Stimulated activated CD8-positive, alpha-beta memory T cell treated with anti-CD3 and anti-CD28 coated beads, Interleukin-4, amount 100 ng/mL, for 1 hour (primary cell): ENCODE measurements around the gene RBBP4.
"Not testable (repeated sequence)": the region's sequence is repeated elsewhere in the genome, so short reads cannot be mapped to it uniquely, and the experiment has no call there.

Experiments
- DNase-seq, 2 donors: peaks; one replicate each; pipeline ENCODE4 v3.0.0-alpha.2; 2020; ENCODE audit warnings: low read depth in 2 of 2, low spot score in 1 of 2

RBBP4 gene

DNA sequence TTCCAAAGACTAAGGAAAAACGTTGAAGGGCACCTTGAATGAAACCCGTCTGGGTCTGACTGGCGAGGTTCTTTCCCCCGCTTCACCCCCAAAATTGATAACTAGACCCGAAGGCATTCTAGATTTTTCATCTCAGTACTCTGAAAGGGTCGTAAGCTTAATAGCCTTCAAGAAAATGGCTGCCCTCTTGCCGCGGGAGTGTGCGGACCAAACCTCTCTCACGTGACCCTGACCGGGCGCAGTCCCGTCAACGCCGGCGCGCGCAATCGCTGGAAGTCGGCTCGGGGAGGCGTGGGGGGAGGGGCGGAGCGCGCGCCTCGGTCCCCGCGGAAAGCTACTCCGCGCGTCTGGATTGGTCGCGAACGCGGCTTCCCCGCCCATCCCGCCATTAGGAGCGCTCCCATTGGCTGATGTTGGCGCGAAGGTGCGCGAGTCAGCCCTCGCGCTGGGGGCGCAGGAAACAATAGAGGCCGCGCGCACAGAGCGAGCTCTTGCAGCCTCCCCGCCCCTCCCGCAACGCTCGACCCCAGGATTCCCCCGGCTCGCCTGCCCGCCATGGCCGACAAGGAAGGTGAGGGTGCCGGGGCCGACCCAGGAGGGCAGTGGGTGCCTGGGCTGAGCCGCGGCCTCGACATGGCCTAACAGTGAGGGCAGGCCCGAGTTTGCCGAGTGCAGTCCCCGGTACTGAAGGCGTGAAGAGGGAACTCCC, at the start of gene RBBP4:
TSS of gene RBBP4 (plus strand) at position 457 of the 709 bp plus-strand sequence. CDS start at position 556, 99 bp downstream.
- DNase-seq = peak; percentile 97

DNA sequence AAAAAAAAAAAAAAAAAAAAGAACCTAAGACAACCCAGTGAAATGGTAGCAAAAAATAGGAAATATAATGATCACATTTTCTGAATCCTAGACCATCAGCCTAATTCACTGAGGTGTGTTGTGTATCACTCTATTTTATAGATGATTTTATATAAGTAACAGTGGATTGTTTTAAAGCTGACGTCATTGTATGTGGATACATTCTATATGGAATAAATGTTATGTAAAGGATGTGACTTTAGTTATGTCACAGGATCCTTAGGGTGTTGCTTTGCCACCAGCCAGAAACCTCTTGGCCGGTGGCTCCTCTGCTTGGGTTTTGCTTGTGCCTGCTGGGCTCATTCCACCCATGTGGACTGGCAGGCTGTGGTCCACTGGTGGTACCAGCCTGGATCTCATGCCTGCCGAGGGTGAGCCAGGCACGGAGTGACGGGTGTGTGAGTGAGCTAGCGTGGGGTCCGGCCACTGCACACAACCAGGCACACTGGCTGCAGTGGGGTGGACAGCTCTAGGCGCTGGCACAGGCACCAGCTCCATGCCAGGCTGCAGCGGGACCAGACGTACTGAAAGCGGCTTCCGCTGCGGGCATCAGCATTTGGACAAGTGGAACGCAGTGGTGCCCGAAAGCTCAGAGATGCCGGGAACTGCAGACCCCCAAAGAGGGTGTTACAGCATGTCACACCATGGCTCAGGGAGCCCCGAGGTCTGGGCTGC, 45.1 kb upstream of the RBBP4 start:
- DNase-seq = no peak

DNA sequence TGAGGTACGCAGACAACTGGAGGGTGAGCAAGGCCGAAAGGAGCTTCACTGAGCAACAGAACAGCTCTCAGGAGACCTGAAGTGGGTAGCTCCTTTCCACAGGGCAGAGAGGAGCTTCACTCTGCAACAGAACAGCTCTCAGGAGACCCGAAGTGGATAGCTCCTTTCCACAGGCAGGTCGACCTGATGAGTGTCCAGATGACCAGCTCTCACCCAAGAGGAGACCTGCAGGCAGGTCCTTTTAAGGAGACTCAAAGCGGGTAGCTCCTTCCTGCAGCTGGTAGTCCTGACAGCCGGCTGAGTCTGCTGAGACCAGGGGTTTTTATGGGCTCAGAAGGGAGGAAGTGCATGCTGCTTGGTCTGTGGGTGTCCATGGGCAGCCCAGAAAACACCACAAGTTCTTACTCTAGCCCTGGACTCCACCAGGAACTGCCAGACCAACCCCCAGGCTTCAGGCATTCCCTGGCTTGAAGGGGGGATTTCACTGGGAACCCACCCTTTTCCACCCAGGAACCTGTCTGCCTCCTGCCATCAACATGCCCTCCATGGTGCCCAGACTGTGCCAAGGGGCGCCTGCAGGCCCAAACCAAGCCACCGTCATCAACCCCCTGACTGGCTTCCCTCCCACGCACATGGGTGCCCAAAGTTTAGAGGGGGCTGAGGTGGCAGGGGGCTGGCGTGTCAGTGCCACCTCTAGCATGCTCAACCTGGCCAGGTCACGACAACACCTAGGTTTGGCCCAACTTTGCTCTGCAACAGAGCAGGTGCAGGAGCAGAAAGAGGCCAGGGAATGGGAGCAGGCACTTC, 44.2 kb upstream of the RBBP4 start:
- no peak for DNase-seq

DNA sequence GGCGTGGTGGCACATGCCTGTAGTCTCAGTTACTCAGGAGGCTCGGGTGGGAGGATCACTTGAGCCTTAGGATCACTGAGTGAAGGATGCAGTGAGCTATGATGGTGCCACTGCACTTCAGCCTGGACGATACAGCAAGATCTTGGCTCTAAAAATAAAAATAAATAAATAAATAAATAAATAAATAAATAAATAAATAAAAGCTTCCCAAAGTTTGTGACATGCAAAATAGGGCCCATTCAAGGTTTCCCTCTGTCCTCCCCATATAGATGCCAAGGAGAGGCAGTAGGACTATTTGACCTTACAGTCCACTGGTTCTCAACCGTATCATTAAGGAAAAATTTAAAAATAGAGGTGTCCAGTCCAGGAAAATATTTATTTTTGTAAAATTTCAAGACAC, 41.8 kb upstream of the RBBP4 start:
- no peak for DNase-seq

DNA sequence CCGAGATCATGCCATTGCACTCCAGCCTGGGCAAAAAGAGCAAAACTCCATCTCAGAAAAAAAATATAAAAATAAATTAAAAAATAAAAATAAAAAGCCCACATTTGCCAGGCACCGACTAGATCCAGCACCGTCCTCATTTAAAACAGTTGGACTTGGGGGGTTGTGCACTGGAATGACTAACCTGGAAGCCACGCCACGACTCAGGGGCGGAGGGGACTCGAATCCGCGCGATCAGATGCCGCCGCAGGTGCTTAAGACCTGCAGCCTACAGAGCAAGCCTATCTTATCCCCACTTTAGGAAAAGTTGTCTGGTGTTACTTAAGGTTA, 39.2 kb upstream of the RBBP4 start:
- no peak for DNase-seq

DNA sequence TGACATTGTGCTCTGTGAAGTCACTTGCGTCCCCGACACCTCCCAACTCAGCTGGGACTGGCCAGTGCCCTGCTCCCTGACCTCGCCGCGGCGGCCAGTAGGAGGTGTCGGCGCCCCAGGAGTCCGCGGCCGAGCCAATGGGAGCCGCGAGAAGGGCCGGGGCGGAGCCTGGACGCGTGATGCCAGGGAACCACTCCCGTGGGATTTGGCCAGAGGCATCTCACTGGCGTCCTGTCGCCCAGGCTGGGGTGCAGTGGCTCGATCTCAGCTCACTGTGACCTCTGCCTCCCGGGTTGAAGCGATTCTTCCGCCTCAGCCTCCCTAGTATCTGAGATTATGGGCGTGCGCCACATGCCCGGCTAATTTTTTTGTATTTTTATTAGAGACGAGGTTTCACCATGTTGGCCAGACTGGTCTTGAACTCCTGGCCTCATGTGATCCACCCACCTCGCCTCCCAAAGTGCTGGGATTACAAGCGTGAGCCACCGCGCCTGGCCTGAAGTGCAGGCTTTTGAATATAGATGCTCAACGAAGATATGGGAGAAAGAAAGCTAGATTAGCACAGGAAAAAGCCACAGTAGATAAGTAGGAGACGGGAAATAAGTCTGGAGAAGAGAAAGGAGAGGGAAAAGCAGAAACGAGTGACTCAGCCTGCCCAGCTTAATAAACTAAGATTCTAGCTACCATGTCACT, 38.7 kb upstream of the RBBP4 start:
- DNase-seq = peak; percentile 4 to 8

DNA sequence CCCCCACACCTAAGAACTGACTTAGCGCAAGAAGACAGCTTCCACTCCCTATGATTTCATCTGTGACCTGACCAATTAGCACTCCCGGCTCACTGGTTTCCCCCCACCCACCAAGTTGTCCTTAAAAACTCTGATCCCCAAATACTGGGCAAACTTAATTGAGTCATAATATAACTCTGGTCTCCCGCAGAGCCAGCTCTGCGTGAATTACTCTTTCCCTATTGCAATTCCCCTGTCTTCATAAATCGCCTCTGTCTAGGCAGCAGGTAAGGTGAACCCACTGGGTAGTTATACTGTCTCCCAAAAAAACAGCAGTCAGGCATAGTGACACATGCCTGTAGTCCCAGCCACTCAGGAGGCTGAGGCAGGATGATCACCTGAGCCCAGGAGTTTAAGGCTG, 37.5 kb upstream of the RBBP4 start:
- DNase-seq = no peak

DNA sequence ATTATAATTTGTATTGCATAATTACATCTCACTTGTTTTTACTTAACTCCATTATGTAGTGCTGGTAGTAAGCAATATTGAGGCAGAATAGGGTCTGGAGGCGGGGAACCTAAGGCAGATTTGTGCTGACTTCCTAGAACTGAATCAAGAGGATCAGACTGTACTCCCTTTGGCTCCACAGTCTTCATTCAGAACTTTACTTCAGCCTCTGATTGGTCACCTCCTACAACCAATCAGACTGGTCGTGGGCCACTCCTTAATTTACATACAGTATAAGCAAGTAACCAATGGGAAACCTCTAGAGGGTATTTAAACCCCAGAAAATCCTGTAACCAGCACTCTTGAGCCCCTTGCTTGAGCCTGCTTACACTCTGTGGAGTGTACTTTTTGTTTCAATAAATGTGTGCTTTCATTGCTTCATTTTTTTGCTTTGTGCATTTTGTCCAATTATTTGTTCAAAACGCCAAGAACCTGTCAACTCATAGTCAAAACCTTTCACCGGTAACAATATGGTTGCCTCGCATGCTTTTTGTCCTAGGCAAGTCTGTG, 32.3 kb upstream of the RBBP4 start:
- no peak for DNase-seq

DNA sequence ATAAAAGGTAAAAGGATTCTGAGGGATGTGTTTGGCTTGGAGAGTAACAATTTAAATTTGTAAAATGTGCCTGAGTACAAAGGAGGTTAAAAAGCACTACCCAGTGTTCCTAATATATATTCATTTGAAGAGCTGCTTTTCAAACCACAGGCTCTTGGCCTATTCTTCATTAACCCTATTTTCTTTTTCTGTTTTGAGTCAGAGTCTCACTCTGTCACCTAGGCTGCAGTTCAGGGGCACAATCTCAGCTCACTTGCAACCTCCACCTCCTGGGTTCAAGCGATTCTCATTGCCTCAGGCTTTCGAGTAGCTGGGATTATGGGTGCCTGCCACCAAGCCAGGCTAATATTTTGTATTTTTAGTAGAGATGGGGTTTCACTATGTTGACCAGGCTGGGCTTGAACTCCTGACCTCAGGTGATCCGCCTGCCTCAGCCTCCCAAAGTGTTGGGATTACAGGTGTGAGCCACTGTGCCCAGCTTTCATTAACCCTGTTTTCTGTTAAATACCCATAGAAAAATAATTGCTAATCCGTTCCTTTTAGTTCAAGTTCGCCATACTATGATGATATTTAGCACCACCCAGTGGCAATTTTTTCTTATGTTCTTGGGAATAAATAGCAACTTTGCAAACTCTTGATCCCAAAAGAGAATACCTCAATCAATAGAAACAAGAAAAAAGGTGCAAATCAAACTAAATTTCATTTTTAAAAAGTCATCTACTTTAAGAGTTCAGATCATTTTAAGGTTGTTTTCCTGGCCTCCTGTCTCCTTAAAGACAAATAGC, 31.1 kb upstream of the RBBP4 start:
- no peak for DNase-seq

DNA sequence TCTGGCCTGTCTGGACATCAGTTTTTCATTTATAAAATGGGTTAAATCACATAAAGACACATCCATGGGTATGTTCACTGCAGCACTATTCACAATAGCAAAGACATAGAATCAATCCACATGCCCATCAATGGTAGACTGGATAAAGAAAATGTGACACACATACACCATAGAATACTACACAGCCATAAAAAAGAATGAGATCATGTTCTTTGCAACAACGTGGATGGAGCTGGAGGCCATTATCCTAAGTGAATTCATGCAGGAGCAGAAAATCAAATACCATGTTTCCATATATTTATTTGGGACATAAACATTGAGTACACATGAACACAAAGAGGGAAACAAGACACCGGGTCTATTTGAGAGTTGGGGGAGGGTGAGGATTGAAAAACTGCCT, 28.8 kb upstream of the RBBP4 start:
- no peak for DNase-seq

DNA sequence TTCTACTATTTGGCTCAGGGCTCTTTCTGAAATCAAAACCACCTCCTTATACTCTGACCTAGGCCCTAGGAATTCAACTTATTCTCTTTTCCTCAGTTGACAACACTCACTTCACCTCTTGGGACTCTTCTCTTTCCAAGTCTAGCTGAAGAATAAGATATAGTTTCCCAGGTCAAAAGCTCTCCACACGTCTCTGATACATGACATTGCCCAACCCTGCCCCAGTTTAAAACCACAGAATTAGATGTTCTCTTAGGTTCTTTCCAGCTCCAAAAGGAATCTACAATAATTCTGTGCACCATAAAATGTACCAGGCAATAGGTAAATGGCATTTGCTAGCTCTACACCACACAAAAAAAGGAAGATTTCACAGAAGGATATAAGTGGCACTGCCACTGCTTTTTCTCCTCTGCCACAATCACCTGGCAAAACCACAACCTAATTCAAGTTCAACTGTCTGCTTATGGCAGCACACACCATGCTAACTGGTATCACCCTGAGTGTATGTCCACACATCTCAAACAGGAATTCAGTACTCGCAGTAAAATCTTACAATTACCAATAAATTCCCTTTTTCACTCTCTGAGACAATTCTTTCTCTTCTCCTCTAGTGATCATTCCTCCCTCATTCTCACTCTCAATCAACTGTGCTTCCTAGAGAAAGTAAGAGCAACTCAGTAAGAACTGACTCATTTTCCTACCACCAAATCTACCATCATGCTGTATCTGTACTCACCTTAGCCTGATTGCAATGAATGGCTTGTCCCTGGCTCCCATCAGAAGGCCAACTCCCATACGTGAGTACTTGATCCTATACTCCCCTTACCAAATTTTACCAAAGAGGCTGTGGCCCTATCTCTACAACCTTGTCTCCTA, 28.0 kb upstream of the RBBP4 start:
- DNase-seq = no peak

DNA sequence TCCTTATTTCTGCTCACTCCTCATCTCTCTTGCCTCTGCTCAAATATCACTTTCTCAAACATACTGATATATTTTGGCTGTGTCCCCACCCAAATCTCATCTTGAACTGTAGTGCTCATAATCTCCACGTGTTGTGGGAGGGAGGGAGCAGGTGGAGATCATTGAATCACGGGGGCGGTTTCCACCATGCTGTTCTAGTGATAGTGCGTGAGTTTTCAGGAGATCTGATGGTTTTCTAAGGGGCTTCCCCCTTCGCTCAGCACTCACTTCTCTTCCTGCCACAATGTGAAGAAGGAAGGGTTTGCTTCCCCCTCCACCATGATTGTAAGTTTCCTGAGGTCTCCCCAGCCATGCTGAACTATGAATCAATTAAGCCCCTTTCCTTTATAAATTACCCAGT, 27.2 kb upstream of the RBBP4 start:
- DNase-seq = no peak

DNA sequence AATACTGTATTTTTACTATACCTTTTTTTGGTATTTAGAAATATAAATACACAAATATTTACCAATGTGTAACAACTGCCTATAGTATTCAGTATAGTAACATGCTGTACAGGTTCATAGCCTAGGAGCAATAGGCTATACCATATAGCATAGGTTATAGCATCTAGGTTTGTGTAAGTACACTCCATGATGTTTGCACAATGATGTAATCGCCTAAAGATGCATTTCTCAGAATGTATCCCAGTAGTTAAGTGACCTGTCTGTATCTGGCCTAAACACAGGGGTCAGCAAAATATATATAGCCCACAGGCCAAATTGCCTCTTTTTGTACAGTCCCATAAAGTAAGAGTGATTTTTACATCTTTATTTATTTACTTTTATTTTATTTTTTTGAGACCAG, 24.8 kb upstream of the RBBP4 start:
- no peak for DNase-seq

DNA sequence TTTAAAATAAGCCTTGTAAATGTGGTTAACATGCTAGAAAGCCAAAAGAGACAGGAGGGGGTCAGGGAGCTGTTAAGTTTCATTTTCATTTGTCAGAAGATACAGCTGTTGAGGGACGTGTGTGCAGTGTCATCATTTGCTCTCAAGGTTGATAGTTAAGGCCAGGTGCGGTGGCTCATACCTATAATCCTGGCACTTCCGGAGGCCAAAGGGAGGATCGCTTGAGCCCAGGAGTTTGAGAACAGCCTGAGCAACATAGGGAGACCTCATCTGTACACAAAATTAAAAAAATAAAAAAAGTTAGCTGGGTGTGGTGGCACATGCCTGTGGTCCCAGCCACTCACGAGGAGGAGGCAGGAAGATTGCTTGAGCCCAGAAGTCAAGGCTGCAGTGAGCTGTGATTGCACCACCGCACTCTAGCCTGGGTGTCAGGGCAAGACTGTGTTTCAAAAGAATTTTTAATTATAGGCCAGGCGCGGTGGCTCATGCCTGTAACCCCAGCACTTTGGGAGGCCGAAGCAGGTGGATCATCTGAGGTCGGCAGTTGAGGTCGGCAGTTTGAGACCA, 23.3 kb upstream of the RBBP4 start:
- DNase-seq = no peak

DNA sequence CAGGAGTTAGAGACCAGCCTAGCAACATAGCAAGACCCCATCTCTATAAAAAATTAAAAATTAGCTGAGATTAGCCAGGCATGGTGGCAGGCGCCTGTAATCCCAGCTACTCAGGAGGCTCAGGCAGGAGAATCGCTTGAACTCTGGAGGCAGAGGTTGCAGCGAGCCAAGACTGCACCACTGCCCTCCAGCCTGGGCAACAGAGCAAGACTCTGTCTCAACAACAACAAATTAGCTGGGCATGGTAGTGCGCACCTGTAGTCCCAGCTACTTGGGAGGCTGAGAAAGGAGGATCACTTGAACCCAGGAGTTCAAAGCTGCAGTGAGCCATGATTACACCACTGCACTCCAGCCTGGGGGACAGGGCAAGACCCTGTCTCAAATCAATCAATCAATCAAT, 20.8 kb upstream of the RBBP4 start:
- not testable (repeated sequence) for DNase-seq

DNA sequence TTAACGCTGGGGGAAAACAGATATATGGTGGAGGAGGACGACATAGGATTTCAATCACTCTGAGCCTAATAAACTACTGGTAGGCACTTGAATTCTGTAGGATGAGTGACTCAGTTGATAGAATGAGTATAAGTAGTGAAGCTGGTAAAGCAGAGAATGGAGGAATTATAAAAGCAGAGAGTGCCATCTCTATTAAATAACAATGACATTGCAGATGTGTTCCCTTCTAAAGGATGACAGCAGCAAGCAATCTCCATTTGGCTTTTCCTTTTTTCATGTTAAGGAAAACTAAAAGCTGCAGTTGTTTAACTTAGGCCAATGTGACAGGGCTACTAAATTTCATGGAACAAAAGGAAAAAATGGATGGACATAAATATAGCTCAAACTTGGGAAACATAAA, 18.2 kb upstream of the RBBP4 start:
- DNase-seq = no peak

DNA sequence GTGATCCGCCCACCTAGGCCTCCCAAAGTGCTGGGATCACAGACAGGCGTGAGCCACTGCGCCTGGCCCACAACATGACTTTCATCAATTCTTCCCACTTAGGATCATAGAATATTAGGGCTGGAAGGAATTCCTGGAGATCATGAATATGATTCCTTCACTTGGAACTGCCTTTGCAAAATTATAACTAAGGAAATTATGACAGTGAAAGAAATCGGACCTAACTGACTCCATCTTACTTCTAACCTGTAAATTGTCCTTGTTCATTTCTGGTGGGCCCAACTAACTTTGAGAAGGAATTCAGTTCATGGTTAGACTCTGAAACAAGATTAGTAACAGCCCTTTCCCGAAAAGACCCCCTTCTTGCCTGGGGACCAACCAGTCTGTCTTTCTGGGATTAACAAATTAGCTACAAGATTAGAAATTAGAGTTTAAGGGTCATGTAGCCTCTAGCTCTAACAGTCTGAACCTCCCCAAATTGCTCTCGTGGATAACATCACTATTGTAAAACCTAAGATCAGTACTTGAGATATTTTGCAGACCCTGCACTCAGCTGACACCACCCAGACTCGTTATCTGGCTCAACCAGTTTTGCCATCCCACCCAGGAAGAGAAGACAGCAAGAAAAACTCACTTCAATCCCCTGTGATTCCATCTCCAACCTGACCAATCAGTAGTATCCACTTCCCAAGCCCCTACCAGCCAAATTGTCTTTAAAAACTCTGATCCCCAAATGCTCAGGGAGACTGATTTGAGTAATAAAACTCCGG, 15.3 kb upstream of the RBBP4 start:
- DNase-seq = no peak

DNA sequence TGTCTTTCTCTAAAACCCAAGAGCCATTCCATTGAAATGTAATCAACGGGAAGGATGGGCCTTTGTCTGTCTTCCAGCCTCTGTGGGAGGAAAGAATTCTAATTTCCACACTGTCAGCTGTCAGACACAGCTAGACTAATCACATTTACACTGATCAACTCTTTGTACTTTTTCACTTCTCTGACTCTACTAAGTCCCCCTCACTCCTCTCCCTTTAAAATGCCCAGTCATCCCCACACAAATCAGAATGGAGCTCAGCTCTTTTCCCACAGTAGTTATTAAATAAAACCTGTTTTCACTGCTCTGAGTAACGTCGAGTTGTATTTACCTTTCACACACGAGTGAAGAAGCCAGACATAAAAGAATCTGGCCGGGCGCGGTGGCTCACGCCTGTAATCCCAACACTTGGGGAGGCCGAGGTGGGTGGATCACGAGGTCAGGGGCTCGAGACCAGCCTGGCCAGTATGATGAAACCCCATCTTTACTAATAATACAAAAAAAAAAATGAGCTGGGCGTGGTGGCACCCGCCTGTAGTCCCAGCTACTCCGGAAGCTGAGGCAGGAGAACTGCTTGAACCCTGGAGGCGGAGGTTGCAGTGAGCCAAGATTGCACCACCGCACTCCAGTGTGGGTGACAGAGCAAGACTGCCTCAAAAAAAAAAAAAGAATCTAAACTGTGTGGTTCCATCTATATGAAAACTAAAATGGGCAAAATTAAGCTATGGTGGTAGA, 13.9 kb upstream of the RBBP4 start:
- no peak for DNase-seq
